ENCODE data around the gene RPL3.

DNA sequence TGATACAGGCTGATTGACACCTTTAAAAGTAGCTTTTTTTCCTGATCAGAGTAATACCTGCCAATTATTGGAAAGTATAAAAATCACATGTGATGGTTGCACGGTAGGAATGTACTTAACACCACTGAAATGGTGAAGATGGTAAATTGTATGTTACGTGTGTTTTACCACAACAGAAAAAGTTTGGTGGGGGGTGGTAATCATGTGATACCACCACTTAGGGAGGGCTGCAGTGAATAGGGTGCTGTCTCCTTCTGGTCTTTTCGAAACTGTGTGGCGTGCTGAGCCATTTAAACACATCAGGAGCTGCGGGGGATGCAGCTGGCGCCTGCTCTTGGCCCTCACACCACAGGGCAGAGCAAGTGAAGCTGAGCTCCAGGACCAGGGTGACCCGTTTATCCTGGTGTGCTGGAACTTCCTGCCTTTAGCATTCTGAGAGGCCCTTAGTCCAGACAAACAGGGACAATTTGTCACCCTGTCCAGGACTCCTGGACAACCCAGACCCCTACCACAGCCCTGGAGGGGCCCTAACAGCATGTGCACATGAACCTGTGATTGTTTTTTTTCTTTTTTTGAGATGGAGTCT, 33.0 kb upstream of the RPL3 start:
- TF ChIP-seq, protein P1, sequence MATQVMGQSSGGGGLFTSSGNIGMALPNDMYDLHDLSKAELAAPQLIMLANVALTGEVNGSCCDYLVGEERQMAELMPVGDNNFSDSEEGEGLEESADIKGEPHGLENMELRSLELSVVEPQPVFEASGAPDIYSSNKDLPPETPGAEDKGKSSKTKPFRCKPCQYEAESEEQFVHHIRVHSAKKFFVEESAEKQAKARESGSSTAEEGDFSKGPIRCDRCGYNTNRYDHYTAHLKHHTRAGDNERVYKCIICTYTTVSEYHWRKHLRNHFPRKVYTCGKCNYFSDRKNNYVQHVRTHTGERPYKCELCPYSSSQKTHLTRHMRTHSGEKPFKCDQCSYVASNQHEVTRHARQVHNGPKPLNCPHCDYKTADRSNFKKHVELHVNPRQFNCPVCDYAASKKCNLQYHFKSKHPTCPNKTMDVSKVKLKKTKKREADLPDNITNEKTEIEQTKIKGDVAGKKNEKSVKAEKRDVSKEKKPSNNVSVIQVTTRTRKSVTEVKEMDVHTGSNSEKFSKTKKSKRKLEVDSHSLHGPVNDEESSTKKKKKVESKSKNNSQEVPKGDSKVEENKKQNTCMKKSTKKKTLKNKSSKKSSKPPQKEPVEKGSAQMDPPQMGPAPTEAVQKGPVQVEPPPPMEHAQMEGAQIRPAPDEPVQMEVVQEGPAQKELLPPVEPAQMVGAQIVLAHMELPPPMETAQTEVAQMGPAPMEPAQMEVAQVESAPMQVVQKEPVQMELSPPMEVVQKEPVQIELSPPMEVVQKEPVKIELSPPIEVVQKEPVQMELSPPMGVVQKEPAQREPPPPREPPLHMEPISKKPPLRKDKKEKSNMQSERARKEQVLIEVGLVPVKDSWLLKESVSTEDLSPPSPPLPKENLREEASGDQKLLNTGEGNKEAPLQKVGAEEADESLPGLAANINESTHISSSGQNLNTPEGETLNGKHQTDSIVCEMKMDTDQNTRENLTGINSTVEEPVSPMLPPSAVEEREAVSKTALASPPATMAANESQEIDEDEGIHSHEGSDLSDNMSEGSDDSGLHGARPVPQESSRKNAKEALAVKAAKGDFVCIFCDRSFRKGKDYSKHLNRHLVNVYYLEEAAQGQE (IDR thresholded peaks at IDR 0.05) = no peak
- TF ChIP-seq ZBTB33 (IDR thresholded peaks at IDR 0.05) = no peak
- no peak for TF ChIP-seq GABPA (IDR thresholded peaks at IDR 0.05 in 1 of 2, conservative IDR thresholded peaks at IDR 0.05 in 1 of 2)
- TF ChIP-seq, protein P2, sequence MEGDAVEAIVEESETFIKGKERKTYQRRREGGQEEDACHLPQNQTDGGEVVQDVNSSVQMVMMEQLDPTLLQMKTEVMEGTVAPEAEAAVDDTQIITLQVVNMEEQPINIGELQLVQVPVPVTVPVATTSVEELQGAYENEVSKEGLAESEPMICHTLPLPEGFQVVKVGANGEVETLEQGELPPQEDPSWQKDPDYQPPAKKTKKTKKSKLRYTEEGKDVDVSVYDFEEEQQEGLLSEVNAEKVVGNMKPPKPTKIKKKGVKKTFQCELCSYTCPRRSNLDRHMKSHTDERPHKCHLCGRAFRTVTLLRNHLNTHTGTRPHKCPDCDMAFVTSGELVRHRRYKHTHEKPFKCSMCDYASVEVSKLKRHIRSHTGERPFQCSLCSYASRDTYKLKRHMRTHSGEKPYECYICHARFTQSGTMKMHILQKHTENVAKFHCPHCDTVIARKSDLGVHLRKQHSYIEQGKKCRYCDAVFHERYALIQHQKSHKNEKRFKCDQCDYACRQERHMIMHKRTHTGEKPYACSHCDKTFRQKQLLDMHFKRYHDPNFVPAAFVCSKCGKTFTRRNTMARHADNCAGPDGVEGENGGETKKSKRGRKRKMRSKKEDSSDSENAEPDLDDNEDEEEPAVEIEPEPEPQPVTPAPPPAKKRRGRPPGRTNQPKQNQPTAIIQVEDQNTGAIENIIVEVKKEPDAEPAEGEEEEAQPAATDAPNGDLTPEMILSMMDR (IDR thresholded peaks at IDR 0.05; ENCODE audit: low read depth, low read length, missing input control) = no peak
- TF ChIP-seq, protein P3, sequence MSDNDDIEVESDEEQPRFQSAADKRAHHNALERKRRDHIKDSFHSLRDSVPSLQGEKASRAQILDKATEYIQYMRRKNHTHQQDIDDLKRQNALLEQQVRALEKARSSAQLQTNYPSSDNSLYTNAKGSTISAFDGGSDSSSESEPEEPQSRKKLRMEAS (IDR thresholded peaks at IDR 0.05) = no peak
- no peak for TF ChIP-seq YY1 (IDR thresholded peaks at IDR 0.05)
- TF ChIP-seq FOXA2 (IDR thresholded peaks at IDR 0.05) = no peak
- TF ChIP-seq RXRA (IDR thresholded peaks at IDR 0.05) = no peak
- TF ChIP-seq NR2F2 (IDR thresholded peaks at IDR 0.05) = no peak
- no peak for TF ChIP-seq RAD21 (IDR thresholded peaks at IDR 0.05)
